Measurements from ENCODE around the gene NCK1.

DNA sequence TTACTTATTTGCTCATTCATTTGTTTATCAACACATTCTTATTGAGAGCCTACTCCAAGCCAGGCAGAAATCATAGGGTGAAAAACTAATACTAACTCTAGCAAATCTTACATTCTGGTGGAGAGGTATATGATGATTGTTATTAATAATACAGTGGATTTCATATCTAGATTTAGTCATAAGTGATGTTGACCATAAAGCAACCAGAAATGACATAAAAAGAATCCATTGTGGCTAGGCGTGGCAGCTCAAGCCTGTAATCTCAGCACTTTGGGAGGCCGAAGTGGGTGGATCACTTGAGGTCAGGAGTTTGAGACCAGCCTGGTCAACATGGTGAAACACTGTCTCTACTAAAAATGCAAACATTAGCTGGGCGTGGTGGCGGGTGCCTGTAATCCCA lies 69.6 kb downstream of the NCK1 start:
- TF ChIP-seq, protein P1, sequence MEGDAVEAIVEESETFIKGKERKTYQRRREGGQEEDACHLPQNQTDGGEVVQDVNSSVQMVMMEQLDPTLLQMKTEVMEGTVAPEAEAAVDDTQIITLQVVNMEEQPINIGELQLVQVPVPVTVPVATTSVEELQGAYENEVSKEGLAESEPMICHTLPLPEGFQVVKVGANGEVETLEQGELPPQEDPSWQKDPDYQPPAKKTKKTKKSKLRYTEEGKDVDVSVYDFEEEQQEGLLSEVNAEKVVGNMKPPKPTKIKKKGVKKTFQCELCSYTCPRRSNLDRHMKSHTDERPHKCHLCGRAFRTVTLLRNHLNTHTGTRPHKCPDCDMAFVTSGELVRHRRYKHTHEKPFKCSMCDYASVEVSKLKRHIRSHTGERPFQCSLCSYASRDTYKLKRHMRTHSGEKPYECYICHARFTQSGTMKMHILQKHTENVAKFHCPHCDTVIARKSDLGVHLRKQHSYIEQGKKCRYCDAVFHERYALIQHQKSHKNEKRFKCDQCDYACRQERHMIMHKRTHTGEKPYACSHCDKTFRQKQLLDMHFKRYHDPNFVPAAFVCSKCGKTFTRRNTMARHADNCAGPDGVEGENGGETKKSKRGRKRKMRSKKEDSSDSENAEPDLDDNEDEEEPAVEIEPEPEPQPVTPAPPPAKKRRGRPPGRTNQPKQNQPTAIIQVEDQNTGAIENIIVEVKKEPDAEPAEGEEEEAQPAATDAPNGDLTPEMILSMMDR (IDR thresholded peaks at IDR 0.05), result no peak
- TF ChIP-seq POLR2A (IDR thresholded peaks at IDR 0.05), result no peak
- TF ChIP-seq POLR2AphosphoS5 (IDR thresholded peaks at IDR 0.05), result no peak

Data from upper lobe of left lung (tissue), 4 donors.